ENCODE measurements around the gene FGD2. TPM values are rescaled to one million over a fixed set of nuclear protein-coding genes. Genes with fewer than 3 reads are reported as not detected.
A peak's percentile ranks its signal among the peaks of the same experiment; 100 is the strongest.
"Not testable (repeated sequence)": the region's sequence is repeated elsewhere in the genome, so short reads cannot be mapped to it uniquely, and the experiment has no call there.

Gene FGD2
- total RNA-seq, 1 donor from 2014 or later: 0.65 TPM

GRCh38 chr6:37058084-37058586 is 52.7 kb downstream of the FGD2 start:
- Mint-ChIP-seq H3K27me3 (ENCODE audit: insufficient read depth) (no peaks in the 10 kb centered on the region), H3K4me1 (ENCODE audit: low read depth) (peaks cover 16% of the 10 kb centered on the region), H3K4me3 (no peak overlapping the region), H3K27ac (no peak overlapping the region), H3K36me3 (ENCODE audit: low read depth) (peaks cover 5% of the 10 kb centered on the region), H3K9me3 (no peaks in the 10 kb centered on the region)
- intact Hi-C loops (cut with micrococcal nuclease): no loop called here
- DNase-seq (ENCODE audit: low spot score): no peak

DNA sequence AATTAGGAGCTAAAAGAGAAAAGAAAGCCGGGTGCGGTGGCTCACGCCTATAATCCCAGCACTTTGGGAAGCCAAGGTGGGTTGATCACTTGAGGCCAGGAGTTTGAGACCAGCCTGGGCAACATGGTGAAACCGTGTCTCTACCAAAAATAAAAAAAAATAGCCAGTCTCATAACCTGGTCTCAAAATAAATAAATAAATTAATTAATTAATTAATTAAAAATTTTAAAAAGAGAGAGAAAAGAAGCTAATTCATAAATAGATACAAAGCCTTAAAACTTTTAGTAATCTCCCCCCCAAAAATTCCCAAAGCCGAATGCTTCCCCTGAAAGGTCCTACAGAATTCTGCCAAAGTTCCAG is 53.5 kb downstream of the FGD2 start:
- DNase-seq (ENCODE audit: low spot score); H3K27me3 Mint-ChIP-seq (ENCODE audit: insufficient read depth); intact Hi-C loops (cut with micrococcal nuclease); H3K36me3 Mint-ChIP-seq (ENCODE audit: low read depth); H3K9me3 Mint-ChIP-seq; H3K4me3 Mint-ChIP-seq: not testable (repeated sequence)
- H3K27ac Mint-ChIP-seq: peak overlapping the region; percentile 8
- H3K4me1 Mint-ChIP-seq (ENCODE audit: low read depth): peaks cover 16% of the 10 kb centered on the region

GRCh38 chr6:37059344-37060194 is 54.1 kb downstream of the FGD2 start:
- H3K9me3 Mint-ChIP-seq: no peaks in the 10 kb centered on the region
- H3K36me3 Mint-ChIP-seq (ENCODE audit: low read depth): peaks cover 4% of the 10 kb centered on the region
- intact Hi-C loops (cut with micrococcal nuclease): no loop called here
- DNase-seq (ENCODE audit: low spot score): no peak
- peaks cover 2% of the 10 kb centered on the region for H3K27me3 Mint-ChIP-seq (ENCODE audit: insufficient read depth)
- H3K4me1 Mint-ChIP-seq (ENCODE audit: low read depth): peaks cover 10% of the 10 kb centered on the region
- no peak overlapping the region for H3K4me3 Mint-ChIP-seq
- H3K27ac Mint-ChIP-seq: peak overlapping the region; percentile 8

DNA sequence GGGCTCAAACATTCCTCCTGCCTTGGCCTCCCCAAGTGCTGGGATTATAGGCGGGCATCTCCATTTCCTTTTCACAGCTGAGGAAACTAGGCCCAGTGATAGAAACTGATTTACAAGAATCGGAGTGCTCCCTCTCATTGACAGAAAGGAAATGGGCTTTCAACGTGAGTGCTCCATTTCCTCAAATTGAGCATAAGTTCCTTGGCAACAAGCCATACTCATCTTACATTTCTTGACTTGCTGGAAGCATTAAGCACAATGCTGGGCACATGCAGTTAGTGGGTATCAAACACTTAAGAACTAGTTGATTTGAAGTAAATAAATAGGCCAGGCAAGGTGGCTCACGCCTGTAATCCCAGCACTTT is 54.7 kb downstream of the FGD2 start:
- peaks cover 4% of the 10 kb centered on the region for H3K4me1 Mint-ChIP-seq (ENCODE audit: low read depth)
- H3K36me3 Mint-ChIP-seq (ENCODE audit: low read depth): no peaks in the 10 kb centered on the region
- DNase-seq (ENCODE audit: low spot score): no peak
- H3K27me3 Mint-ChIP-seq (ENCODE audit: insufficient read depth): peaks cover 2% of the 10 kb centered on the region
- no peak overlapping the region for H3K4me3 Mint-ChIP-seq
- no peak overlapping the region for H3K27ac Mint-ChIP-seq
- intact Hi-C loops (cut with micrococcal nuclease): no loop called here
- H3K9me3 Mint-ChIP-seq: no peaks in the 10 kb centered on the region

GRCh38 chr6:37061157-37061804 is 55.8 kb downstream of the FGD2 start:
- Mint-ChIP-seq H3K4me3 (no peak overlapping the region), H3K9me3 (no peaks in the 10 kb centered on the region), H3K4me1 (ENCODE audit: low read depth) (peaks cover 4% of the 10 kb centered on the region), H3K27me3 (ENCODE audit: insufficient read depth) (peaks cover 2% of the 10 kb centered on the region), H3K27ac (no peak overlapping the region), H3K36me3 (ENCODE audit: low read depth) (no peaks in the 10 kb centered on the region)
- intact Hi-C loops (cut with micrococcal nuclease): no loop called here
- DNase-seq (ENCODE audit: low spot score): no peak

DNA sequence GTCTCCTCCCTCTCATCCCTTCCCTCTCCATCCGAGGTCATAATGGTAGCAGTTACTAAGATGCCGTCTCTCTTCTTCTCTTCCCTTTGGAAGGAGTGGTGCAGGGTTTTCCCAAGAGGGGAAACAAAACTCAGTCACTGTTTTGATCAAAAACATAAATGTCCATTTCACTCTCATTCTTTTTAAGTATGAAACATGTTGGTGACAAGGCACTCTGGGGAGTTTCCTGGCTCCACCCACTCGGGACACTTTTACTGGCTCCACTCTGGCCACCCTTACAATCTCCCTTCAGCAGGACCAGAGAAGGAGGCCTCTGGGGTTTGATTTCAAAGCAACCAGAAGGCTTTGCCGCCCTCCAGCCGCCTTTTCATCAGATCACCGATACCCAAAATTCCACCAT is 57.0 kb downstream of the FGD2 start:
- DNase-seq (ENCODE audit: low spot score): no peak
- H3K36me3 Mint-ChIP-seq (ENCODE audit: low read depth): no peaks in the 10 kb centered on the region
- peaks cover 2% of the 10 kb centered on the region for H3K27me3 Mint-ChIP-seq (ENCODE audit: insufficient read depth)
- peaks cover 4% of the 10 kb centered on the region for H3K4me1 Mint-ChIP-seq (ENCODE audit: low read depth)
- no peak overlapping the region for H3K4me3 Mint-ChIP-seq
- no peaks in the 10 kb centered on the region for H3K9me3 Mint-ChIP-seq
- intact Hi-C loops (cut with micrococcal nuclease): no loop called here
- no peak overlapping the region for H3K27ac Mint-ChIP-seq

DNA sequence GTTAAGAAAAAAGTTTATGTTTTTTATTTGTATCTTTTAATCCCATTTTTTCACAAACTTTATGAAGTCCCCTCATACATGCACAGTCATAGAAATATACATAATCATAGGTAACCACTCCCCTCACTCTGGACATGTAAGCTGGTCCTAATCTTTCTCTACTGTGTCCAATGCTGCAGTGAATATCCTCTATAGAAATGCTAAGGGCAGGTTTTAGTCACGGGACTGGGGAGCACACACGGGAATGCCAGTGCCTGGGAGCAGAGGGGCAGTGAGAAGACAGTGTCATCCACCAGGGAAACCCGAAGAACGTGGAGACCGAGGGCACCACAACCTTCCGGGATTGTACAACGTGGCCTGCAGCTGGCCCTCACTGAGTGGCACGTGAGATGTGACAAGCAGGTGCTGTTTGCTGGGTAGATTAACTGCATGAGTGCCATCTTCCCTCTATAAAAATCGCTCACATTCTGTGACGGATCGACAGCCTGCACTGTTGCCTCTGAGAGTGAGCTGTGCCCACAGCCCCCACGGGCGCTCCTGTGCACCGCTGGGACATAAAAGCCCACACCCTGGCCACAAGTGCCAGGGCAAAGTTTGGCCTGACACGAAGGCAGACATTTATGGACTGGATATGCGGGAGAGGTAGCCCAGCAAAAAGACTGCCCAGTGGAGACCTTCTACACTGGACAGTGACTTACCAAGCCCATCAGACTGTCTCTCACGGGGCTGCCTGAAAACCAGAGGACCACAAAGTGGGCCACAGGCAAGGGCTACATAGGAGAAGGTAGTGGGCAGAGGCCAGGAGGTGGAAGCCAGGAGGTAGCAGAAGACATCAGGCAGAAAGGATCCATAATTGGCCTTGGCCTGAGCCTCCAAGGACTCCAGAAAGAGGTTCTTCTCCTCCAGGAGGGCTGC is 63.2 kb downstream of the FGD2 start:
- Mint-ChIP-seq H3K9me3 (no peaks in the 10 kb centered on the region), H3K27ac (no peak overlapping the region), H3K36me3 (ENCODE audit: low read depth) (no peaks in the 10 kb centered on the region), H3K27me3 (ENCODE audit: insufficient read depth) (peaks cover 2% of the 10 kb centered on the region), H3K4me1 (ENCODE audit: low read depth) (peaks cover 40% of the 10 kb centered on the region), H3K4me3 (no peak overlapping the region)
- no peak for DNase-seq (ENCODE audit: low spot score)
- intact Hi-C loops (cut with micrococcal nuclease): loop anchor here (2.0 kb wide), 1 partner anchor 16 kb away; no protein-coding TSS in a partner anchor

DNA sequence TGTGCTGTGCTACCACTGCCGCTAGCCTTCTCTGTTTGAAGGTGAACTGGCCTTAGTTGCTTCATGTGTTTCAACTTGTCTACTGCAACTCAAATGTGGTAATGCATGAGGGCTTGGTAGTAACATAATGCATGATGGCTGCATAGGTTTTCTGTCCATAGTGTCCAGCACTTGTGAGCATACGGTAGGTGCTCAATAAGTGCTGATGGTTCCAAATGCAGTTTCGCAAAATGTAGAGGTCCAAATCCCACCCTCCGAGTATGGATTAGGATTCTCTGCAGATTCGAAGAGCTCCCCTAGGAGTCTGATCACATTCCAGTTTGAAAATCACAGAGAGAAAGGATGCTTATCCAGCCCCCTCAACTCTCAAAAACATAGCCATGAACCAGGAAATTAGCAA is 64.2 kb downstream of the FGD2 start:
- H3K4me3 Mint-ChIP-seq: no peak overlapping the region
- DNase-seq (ENCODE audit: low spot score): no peak
- H3K4me1 Mint-ChIP-seq (ENCODE audit: low read depth): peaks cover 42% of the 10 kb centered on the region
- intact Hi-C loops (cut with micrococcal nuclease): loop anchor here (2.0 kb wide), 1 partner anchor 17 kb away; no protein-coding TSS in a partner anchor
- no peak overlapping the region for H3K27ac Mint-ChIP-seq
- no peaks in the 10 kb centered on the region for H3K9me3 Mint-ChIP-seq
- H3K27me3 Mint-ChIP-seq (ENCODE audit: insufficient read depth): no peaks in the 10 kb centered on the region
- no peaks in the 10 kb centered on the region for H3K36me3 Mint-ChIP-seq (ENCODE audit: low read depth)

- Mint-ChIP-seq H3K9me3 (no peaks in the 10 kb centered on the region), H3K27ac (peak overlapping the region; percentile 65), H3K27me3 (ENCODE audit: insufficient read depth) (no peaks in the 10 kb centered on the region), H3K4me1 (ENCODE audit: low read depth) (peaks cover 42% of the 10 kb centered on the region), H3K4me3 (no peak overlapping the region), H3K36me3 (ENCODE audit: low read depth) (no peaks in the 10 kb centered on the region)
- DNase-seq (ENCODE audit: low spot score): no peak
- intact Hi-C loops (cut with micrococcal nuclease): no loop called here
Observed at GRCh38 chr6:37072526-37072925, 67.1 kb downstream of the FGD2 start.

GRCh38 chr6:37074053-37074827 is 68.8 kb downstream of the FGD2 start:
- H3K9me3 Mint-ChIP-seq: no peaks in the 10 kb centered on the region
- H3K4me3 Mint-ChIP-seq: no peak overlapping the region
- no peaks in the 10 kb centered on the region for H3K36me3 Mint-ChIP-seq (ENCODE audit: low read depth)
- no peaks in the 10 kb centered on the region for H3K27me3 Mint-ChIP-seq (ENCODE audit: insufficient read depth)
- no peak for DNase-seq (ENCODE audit: low spot score)
- peaks cover 32% of the 10 kb centered on the region for H3K4me1 Mint-ChIP-seq (ENCODE audit: low read depth)
- intact Hi-C loops (cut with micrococcal nuclease): no loop called here
- no peak overlapping the region for H3K27ac Mint-ChIP-seq

DNA sequence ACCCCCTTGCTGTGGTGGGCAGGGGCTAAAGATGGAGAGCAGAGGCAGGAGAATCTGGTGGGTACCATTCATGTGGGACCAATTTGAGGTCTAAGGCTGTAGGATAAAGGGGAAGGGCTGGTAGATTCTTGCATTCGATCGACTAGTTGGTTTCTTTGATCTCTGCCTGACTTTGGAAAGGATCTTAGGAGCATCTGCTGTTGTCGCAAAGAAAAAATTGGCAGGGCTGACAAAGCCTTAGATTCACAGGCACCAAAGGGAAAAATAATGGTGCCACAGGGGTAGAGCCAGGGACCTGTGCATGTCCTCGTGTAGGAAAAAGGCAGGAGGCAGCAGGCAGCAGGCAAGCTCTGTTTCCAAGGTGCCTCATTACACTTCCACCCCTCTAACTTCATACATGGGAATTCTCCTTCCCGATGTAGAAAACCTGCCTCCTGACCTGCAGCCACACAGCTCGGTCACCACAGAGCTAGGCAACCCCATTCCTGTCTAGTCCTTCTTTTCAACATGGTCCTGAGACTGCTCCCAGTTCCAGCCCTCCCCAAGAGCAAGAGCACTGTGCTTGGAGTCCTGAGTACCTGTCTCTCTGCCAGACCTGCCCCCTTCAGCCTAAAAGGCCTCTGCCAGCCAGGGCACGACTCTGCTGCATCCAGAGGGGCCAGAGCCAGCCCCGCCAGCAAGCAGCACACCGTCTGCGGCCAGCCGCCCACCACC is 71.9 kb downstream of the FGD2 start:
- Mint-ChIP-seq H3K36me3 (ENCODE audit: low read depth) (no peaks in the 10 kb centered on the region), H3K27me3 (ENCODE audit: insufficient read depth) (no peaks in the 10 kb centered on the region), H3K4me3 (no peak overlapping the region), H3K4me1 (ENCODE audit: low read depth) (peaks cover 14% of the 10 kb centered on the region), H3K9me3 (no peaks in the 10 kb centered on the region), H3K27ac (no peak overlapping the region)
- intact Hi-C loops (cut with micrococcal nuclease): no loop called here
- DNase-seq (ENCODE audit: low spot score): no peak

DNA sequence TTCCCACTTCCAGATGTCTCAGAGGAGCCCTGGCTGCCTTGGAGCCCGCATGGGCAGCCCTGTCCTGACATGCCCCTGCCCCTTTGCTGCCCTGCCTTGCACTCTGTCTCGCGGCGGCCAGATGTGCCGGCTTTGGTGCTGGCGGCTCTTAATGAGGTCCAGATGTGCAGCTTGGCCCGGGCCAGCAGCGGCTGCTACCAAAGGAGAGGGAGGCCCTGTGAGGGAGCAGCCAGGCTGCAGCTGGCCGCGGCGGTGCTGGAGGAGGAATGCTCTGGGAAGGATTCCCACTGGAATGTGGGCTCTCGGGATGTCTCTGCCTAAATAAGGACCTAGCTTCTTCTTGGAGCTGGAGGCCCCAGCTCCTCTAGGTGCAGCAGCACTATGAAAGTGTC is 72.4 kb downstream of the FGD2 start:
- Mint-ChIP-seq H3K4me3 (no peak overlapping the region), H3K27me3 (ENCODE audit: insufficient read depth) (peaks cover 1% of the 10 kb centered on the region), H3K9me3 (no peaks in the 10 kb centered on the region), H3K4me1 (ENCODE audit: low read depth) (peaks cover 8% of the 10 kb centered on the region), H3K27ac (no peak overlapping the region), H3K36me3 (ENCODE audit: low read depth) (no peaks in the 10 kb centered on the region)
- intact Hi-C loops (cut with micrococcal nuclease): no loop called here
- DNase-seq (ENCODE audit: low spot score): no peak

Data from activated T-helper 1 cell treated with anti-CD3 and anti-CD28 coated beads, Interleukin-12 subunit alpha, Interleukin-12 subunit beta, Interleukin-2, Interleukin-4 antibody, amounts not matched to agents 30 ng/mL and 10 ng/mL and 1 ng/mL, durations not matched to agents 14 hours and 24 hours and 36 hours (primary cell).